Measurements from ENCODE around the gene TRPV6. TPM values are rescaled to one million over a fixed set of nuclear protein-coding genes. Genes with fewer than 3 reads are reported as not detected.

Gene TRPV6
- total RNA-seq, 1 donor from 2014 or later, result 6.2 TPM

DNA sequence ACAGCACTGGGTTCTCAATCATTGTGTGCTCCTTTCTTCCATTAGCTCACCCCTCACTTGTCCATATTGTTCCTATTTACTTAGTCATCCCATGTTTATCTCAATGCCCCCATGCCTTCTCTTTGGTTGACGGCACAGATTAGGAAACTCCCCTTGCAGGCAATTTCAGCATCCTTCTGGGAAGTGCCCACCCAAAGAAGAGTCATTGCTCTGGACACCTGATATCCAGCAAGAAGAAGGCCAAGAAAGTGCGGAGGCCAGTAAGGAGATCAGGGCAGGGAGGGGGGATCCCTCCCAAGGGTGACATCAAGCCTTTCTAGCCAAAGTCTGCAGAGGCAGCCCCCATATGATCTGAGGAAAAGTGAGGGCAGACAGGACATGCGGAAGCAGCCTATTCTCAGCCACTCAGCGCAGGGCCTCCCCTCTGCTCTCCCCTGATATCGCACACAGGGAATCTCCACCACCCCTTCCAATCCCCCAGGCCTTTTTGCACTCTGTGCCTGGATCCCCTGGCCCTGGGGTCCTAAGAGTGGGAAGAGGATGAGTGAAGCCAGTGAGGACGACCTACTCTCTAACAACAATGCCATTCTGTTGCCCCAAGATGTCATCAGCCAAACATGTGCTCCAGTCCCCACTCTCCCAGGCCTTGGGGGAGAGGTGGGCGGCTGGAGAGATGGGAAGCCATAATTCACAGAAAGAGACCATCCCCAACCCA, 1.8 kb downstream of the TRPV6 start:
- TF ChIP-seq, protein P1, sequence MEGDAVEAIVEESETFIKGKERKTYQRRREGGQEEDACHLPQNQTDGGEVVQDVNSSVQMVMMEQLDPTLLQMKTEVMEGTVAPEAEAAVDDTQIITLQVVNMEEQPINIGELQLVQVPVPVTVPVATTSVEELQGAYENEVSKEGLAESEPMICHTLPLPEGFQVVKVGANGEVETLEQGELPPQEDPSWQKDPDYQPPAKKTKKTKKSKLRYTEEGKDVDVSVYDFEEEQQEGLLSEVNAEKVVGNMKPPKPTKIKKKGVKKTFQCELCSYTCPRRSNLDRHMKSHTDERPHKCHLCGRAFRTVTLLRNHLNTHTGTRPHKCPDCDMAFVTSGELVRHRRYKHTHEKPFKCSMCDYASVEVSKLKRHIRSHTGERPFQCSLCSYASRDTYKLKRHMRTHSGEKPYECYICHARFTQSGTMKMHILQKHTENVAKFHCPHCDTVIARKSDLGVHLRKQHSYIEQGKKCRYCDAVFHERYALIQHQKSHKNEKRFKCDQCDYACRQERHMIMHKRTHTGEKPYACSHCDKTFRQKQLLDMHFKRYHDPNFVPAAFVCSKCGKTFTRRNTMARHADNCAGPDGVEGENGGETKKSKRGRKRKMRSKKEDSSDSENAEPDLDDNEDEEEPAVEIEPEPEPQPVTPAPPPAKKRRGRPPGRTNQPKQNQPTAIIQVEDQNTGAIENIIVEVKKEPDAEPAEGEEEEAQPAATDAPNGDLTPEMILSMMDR (IDR thresholded peaks at IDR 0.05; ENCODE audit: unreplicated experiment), result no peak
- no peak for DNase-seq (ENCODE audit: low spot score, unreplicated experiment)

DNA sequence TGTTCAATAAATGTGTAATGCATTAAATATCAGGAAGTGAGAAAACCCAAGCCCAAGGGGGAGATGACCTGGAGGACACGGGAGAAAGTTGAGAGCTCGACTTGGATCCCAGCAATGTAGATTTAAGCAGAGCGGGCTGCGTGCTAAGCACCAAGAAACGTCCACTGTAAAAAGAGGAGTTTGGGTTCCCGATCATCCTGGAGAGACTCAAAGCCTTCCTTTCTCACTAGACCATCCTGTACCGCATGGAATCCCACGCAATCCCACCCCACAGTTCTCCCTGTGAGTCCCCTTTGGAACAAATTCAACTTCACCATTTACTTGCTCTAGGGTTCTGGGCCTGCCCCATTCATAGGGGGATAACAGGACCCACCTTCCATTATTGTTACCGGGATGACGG, 2.4 kb downstream of the TRPV6 start:
- Mint-ChIP-seq H3K4me3 (ENCODE audit: low read depth) (no peak overlapping the region), H3K27ac (no peak overlapping the region), H3K9me3 (ENCODE audit: low read depth) (peaks cover 4% of the 10 kb centered on the region), H3K27me3 (peaks cover 19% of the 10 kb centered on the region), H3K36me3 (ENCODE audit: insufficient read depth) (no peaks in the 10 kb centered on the region), H3K4me1 (ENCODE audit: low read depth) (peaks cover 21% of the 10 kb centered on the region)
- TF ChIP-seq, protein P1 (IDR thresholded peaks at IDR 0.05; ENCODE audit: unreplicated experiment), result no peak
- no peak for DNase-seq (ENCODE audit: low spot score, unreplicated experiment)

More for the DNA sequence above, 1.8 kb downstream of the TRPV6 start:
- peaks cover 4% of the 10 kb centered on the region for H3K9me3 Mint-ChIP-seq (ENCODE audit: low read depth)
- H3K4me1 Mint-ChIP-seq (ENCODE audit: low read depth), result peaks cover 21% of the 10 kb centered on the region
- H3K4me3 Mint-ChIP-seq (ENCODE audit: low read depth), result no peak overlapping the region
- peak overlapping the region; percentile 54 for H3K27ac Mint-ChIP-seq
- peaks cover 16% of the 10 kb centered on the region for H3K27me3 Mint-ChIP-seq
- no peaks in the 10 kb centered on the region for H3K36me3 Mint-ChIP-seq (ENCODE audit: insufficient read depth)

DNA sequence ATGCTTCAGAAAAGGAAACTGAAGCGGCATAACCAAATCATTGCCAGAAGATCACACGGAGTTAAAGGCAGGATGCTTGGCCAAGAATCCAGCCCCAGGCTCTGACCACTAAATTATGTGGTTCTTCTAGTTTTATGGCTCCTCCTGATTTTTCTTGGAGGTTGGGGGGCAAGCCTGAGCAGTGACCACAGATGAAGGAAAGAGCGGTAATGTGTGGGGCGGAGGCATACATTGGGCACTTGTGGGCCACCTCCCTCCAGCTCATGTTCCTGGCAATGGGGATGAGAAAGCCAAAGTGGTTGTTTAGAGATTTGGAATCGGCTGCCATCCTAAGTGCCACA, 3.2 kb downstream of the TRPV6 start:
- Mint-ChIP-seq H3K9me3 (ENCODE audit: low read depth) (peaks cover 4% of the 10 kb centered on the region), H3K4me1 (ENCODE audit: low read depth) (peaks cover 19% of the 10 kb centered on the region), H3K36me3 (ENCODE audit: insufficient read depth) (no peaks in the 10 kb centered on the region), H3K4me3 (ENCODE audit: low read depth) (no peak overlapping the region), H3K27me3 (peaks cover 19% of the 10 kb centered on the region), H3K27ac (no peak overlapping the region)
- DNase-seq (ENCODE audit: low spot score, unreplicated experiment), result no peak
- TF ChIP-seq, protein P1 (IDR thresholded peaks at IDR 0.05; ENCODE audit: unreplicated experiment), result no peak

DNA sequence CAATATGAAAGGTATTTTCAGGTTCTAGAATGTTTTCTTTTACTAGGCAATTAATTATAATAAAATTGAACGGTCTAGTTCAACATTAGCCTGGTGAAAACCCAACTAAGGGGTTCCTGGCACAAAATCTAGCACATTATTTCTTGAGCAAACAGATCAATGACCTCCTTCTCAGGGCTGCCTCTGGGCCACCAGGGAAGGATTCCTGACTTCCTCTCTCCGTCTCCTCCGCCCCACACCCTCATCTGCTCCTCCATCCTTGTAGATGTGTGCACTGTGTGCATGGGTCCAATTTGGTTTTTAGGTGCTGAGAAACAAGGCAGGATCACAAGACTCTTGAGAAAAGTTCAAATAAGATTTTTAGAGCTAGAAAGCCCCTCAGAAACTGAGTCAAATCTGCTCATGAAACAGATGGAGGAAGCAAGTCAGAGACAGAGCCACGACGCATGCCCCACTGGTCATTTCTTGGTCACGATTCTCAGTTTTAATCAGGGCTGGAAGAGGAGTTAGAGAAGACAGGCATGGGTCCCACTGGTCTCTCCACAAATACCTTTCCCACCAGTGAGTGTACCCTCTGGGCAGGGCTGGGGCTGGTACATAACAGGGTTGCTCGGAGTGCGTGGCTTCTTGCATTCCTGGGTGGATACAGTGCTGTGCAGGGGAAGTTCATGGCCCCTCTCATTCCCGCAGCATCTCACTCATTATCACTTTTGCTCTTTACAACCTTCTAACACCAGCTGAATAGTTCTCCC, 3.8 kb downstream of the TRPV6 start:
- DNase-seq (ENCODE audit: low spot score, unreplicated experiment), result peak; percentile 8
- no peak overlapping the region for H3K4me3 Mint-ChIP-seq (ENCODE audit: low read depth)
- H3K4me1 Mint-ChIP-seq (ENCODE audit: low read depth), result peaks cover 16% of the 10 kb centered on the region
- no peaks in the 10 kb centered on the region for H3K36me3 Mint-ChIP-seq (ENCODE audit: insufficient read depth)
- TF ChIP-seq, protein P1 (IDR thresholded peaks at IDR 0.05; ENCODE audit: unreplicated experiment), result no peak
- peaks cover 19% of the 10 kb centered on the region for H3K27me3 Mint-ChIP-seq
- H3K27ac Mint-ChIP-seq, result no peak overlapping the region
- H3K9me3 Mint-ChIP-seq (ENCODE audit: low read depth), result peaks cover 4% of the 10 kb centered on the region

DNA sequence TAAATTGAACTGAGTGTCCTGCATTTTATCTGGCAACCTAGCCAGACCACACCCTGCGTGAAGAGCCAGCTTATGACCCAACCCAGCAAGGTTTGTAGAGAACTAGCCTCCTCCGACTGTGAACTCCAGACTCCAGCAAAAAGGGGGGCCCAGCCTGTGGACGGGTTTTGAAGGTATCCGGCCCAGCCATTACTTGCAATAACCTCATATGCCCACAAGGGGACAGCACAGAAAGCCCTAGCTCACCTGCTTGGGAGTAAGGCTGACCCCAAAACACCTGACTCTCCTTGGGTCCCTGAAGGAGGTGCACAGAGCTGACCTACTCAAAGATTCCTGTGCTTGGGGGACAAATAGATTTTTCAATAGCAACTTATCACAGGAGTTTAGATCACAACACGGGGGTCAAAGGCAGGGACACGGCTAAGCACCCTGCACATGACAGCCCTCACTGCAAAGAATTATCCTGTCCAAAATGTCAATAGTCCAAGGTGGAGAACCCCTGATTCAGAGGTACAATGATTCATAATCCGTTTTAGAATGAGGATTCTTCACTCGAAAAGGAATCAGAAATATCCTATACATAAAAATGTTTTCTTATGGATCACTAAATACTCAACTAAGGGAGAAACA, 4.6 kb downstream of the TRPV6 start:
- Mint-ChIP-seq H3K9me3 (ENCODE audit: low read depth) (peaks cover 4% of the 10 kb centered on the region), H3K36me3 (ENCODE audit: insufficient read depth) (no peaks in the 10 kb centered on the region), H3K27me3 (peaks cover 20% of the 10 kb centered on the region), H3K27ac (peak overlapping the region; percentile 46), H3K4me3 (ENCODE audit: low read depth) (no peak overlapping the region), H3K4me1 (ENCODE audit: low read depth) (peaks cover 14% of the 10 kb centered on the region)
- peak; percentile 11 for DNase-seq (ENCODE audit: low spot score, unreplicated experiment)
- TF ChIP-seq, protein P1 (IDR thresholded peaks at IDR 0.05; ENCODE audit: unreplicated experiment), result peak; percentile 61

Measured in progenitor cell of endocrine pancreas (in vitro differentiated cells).